RWPE2 (cell line): Measurements from ENCODE around the gene OMP.

Experiments used
- ATAC-seq: fragments of 200-7000 bp; cut with Tn5 transposase; 3 replicates; pipeline ENCODE4 v1.9.1; 2021; ENCODE audit warnings: low read depth
- DNase-seq: peaks from one replicate; pipeline ENCODE4 v3.0.0-alpha.2; 2020; ENCODE audit warnings: low spot score
- H3K27ac ChIP-seq: fragments of 450-650 bp; 2 replicates; pipeline ENCODE4 v1.5.1; 2017; ENCODE audit warnings: mild to moderate bottlenecking; ENCODE audit not compliant: poor library complexity, severe bottlenecking
- H3K27me3 ChIP-seq: fragments of 250-450 bp; sonication (Bioruptor Pico); 2 replicates; pipeline ENCODE4 v1.5.1; 2021; ENCODE audit warnings: mild to moderate bottlenecking, moderate library complexity; ENCODE audit not compliant: insufficient read depth, poor library complexity, severe bottlenecking
- H3K36me3 ChIP-seq: fragments of 250-450 bp; sonication (Bioruptor Pico); 2 replicates; pipeline ENCODE4 v1.5.1; 2020; ENCODE audit warnings: low read depth, mild to moderate bottlenecking, moderate library complexity
- H3K4me1 ChIP-seq: fragments of 250-450 bp; sonication (Bioruptor Pico); 2 replicates; pipeline ENCODE4 v1.5.1; 2021; ENCODE audit warnings: mild to moderate bottlenecking, moderate library complexity; ENCODE audit not compliant: insufficient read depth, poor library complexity, severe bottlenecking
- H3K4me3 ChIP-seq: fragments of 250-450 bp; sonication (Bioruptor Pico); 2 replicates; pipeline ENCODE4 v1.5.1; 2021; ENCODE audit warnings: mild to moderate bottlenecking, moderate library complexity; ENCODE audit not compliant: severe bottlenecking
- H3K9me3 ChIP-seq: fragments of 250-450 bp; sonication (Bioruptor Pico); 2 replicates; pipeline ENCODE4 v1.5.1; 2021; ENCODE audit warnings: mild to moderate bottlenecking, moderate library complexity; ENCODE audit not compliant: severe bottlenecking
- TF ChIP-seq, protein P1 (sequence below): fragments of 450-650 bp; IDR thresholded peaks from one replicate; pipeline ENCODE4 v1.5.1; 2017; ENCODE audit warnings: mild to moderate bottlenecking, moderate library complexity; ENCODE audit not compliant: poor library complexity, severe bottlenecking

OMP gene

DNA sequence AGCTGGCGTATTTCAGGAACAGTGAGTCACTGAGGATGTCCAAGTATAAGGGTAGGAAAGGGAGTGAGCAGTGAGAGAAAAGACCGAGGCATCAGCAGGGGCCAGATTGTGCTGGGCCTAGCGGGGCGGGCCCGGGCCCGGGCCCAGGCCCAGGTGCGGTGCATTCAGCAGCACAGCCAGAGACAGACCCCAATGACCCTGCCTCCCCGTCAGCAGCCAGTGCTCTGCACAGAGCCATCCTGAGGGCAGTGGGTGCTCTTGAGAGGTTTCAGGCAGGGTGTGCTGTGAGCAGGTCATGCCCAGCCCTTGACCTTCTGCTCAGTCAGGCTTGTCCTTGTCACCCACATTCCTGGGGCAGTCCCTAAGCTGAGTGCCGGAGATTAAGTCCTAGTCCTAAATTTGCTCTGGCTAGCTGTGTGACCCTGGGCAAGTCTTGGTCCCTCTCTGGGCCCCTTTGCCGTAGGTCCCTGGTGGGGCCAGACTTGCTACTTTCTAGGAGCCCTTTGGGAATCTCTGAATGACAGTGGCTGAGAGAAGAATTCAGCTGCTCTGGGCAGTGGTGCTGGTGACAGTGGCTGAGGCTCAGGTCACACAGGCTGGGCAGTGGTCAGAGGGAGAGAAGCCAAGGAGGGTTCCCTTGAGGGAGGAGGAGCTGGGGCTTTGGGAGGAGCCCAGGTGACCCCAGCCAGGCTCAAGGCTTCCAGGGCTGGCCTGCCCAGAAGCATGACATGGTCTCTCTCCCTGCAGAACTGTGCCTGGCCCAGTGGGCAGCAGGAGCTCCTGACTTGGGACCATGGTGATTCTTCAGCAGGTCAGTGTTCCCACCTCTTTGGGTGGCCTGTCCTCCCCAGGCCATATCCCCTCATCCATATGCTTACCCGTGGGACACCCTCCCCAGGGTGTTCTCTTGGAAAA is 27.5 kb downstream of the OMP start:
- no peaks in the 10 kb centered on the region for H3K4me1 ChIP-seq
- no peak for ATAC-seq
- no peaks in the 10 kb centered on the region for H3K36me3 ChIP-seq
- no peak overlapping the region for H3K4me3 ChIP-seq
- H3K27me3 ChIP-seq = no peaks in the 10 kb centered on the region
- TF ChIP-seq, protein P1, sequence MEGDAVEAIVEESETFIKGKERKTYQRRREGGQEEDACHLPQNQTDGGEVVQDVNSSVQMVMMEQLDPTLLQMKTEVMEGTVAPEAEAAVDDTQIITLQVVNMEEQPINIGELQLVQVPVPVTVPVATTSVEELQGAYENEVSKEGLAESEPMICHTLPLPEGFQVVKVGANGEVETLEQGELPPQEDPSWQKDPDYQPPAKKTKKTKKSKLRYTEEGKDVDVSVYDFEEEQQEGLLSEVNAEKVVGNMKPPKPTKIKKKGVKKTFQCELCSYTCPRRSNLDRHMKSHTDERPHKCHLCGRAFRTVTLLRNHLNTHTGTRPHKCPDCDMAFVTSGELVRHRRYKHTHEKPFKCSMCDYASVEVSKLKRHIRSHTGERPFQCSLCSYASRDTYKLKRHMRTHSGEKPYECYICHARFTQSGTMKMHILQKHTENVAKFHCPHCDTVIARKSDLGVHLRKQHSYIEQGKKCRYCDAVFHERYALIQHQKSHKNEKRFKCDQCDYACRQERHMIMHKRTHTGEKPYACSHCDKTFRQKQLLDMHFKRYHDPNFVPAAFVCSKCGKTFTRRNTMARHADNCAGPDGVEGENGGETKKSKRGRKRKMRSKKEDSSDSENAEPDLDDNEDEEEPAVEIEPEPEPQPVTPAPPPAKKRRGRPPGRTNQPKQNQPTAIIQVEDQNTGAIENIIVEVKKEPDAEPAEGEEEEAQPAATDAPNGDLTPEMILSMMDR = no peak
- H3K27ac ChIP-seq = no peak overlapping the region
- no peaks in the 10 kb centered on the region for H3K9me3 ChIP-seq
- no peak for DNase-seq

DNA sequence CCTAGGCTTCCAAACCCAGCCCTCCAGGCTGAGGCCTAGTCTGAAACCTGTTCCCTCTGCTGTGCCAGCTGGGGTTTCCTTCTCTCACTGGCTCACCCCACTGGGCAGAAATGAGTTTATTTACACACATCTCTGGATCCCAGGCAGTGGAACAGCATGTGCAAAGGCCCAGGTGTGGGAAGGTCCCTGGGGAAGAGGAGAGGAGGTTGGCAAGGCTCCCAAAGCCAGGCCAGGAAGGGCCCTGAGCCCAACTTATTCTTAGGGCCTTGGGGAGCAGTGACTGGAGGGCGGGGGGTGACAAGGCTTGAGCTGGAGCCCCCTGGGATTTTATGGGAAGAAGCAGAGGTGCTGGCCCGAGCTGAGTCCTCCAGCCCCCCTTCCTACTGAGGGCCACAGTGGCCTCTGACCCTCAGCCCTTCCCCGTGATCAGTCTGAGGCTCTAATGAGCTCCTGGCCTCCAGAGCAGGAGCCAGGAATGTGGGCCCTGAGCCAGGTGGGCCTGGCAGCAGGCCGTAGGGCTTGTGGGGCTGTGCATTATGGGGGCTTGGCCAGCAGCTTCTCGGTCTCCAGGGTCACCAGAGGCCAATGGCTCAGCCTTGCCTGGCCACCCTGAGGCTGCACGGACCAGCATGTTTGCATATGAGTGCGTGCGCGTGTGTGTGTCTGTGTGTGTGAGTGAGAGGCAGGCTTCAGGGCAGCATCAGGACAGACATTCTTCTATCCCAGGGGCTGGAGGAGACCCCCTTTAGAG is 28.3 kb downstream of the OMP start:
- no peak overlapping the region for H3K27ac ChIP-seq
- no peaks in the 10 kb centered on the region for H3K9me3 ChIP-seq
- TF ChIP-seq, protein P1 = no peak
- no peaks in the 10 kb centered on the region for H3K36me3 ChIP-seq
- ATAC-seq (no peak), DNase-seq (no peak)
- no peaks in the 10 kb centered on the region for H3K27me3 ChIP-seq
- H3K4me1 ChIP-seq = no peaks in the 10 kb centered on the region
- H3K4me3 ChIP-seq = no peak overlapping the region

DNA sequence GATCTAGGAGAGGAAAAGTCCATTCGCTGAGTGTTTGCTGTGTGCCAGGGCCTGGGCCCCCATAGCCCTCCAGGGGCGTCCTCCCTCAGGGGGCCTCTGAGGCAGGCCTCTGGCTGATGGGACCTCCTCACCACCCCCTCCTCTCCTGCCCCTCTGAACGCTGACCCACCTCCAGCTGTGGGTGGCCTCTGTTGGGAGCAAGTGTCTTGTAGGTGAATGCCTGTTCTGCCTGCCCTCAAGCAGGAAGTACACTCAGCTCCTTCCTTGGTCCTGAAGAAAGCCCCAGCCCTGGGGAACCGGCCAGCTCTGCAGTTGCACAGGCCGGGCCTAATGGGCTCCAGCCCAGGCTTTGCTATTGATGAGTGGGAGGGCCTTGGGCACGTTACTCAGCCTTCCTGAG is 28.9 kb downstream of the OMP start:
- no peaks in the 10 kb centered on the region for H3K36me3 ChIP-seq
- no peak overlapping the region for H3K4me3 ChIP-seq
- no peak overlapping the region for H3K27ac ChIP-seq
- ATAC-seq = no peak
- no peaks in the 10 kb centered on the region for H3K27me3 ChIP-seq
- TF ChIP-seq, protein P1 = no peak
- no peaks in the 10 kb centered on the region for H3K4me1 ChIP-seq
- DNase-seq = no peak
- H3K9me3 ChIP-seq = no peaks in the 10 kb centered on the region

DNA sequence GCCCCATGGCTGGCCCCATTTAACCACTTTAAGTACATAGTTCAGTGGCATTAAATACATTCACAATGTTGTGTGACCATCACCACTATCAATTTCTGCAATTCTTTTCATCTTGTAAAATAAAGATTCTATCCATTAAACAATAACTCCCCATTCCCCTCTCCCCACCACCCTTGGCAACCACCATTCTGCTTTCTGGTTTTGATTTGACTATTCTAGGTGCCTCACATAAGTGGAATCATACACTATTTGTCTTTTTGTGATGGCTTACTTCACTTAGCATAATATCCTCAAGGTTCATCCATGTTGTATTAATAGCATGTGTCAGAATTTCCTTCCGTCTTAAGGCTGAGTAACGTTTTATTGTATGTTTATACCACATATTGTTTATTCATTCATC is 32.4 kb downstream of the OMP start:
- no peak overlapping the region for H3K4me3 ChIP-seq
- H3K27ac ChIP-seq = no peak overlapping the region
- H3K36me3 ChIP-seq = no peaks in the 10 kb centered on the region
- no peaks in the 10 kb centered on the region for H3K4me1 ChIP-seq
- TF ChIP-seq, protein P1 = no peak
- no peaks in the 10 kb centered on the region for H3K27me3 ChIP-seq
- no peaks in the 10 kb centered on the region for H3K9me3 ChIP-seq
- ATAC-seq (no peak), DNase-seq (no peak)
